H1 (cell line): Measurements from ENCODE around the gene OSBP2. TPM values are rescaled to one million over a fixed set of nuclear protein-coding genes. Genes with fewer than 3 reads are reported as not detected.

ENCODE experiments used
- CTCF ChIA-PET: fragments of 300-600 bp; sonication (Branson Sonifier 250); formaldehyde crosslinking; loops from one replicate; lab custom pipeline; 2021; ENCODE audit not compliant: partially characterized antibody; lab: Charles Lee
- POLR2A ChIA-PET: fragments of 300-600 bp; sonication (Branson Sonifier 250); formaldehyde crosslinking; loops from one replicate; lab custom pipeline; 2021; ENCODE audit warnings: inconsistent platforms; ENCODE audit not compliant: partially characterized antibody; lab: Charles Lee
- DNase-seq, 2 experiments: peaks; one replicate each; pipeline versions ENCODE4 v3.0.0 to v3.0.0-alpha.2; 2010 to 2022; ENCODE audit warnings: low spot score in 2 of 2, low read depth in 1 of 2, mixed read lengths in 1 of 2
- FAIRE-seq: peaks from 2 replicates; lab custom pipeline; 2011; peaks lifted over from hg19 to GRCh38; lab: Jason Lieb, UNC
- H2AFZ ChIP-seq: 2 replicates; pipeline ENCODE4 v1.8.1; 2012; ENCODE audit warnings: low read length, inconsistent platforms
- H2AK5ac ChIP-seq: 2 replicates; pipeline ENCODE4 v1.6.1; 2013; ENCODE audit warnings: low read depth, low read length
- H2BK120ac ChIP-seq: replicated peaks from 2 replicates; pipeline ENCODE3; 2013; ENCODE audit warnings: low read depth, low read length, inconsistent platforms
- H2BK12ac ChIP-seq: 2 replicates; pipeline ENCODE4 v1.6.1; 2013; ENCODE audit warnings: low read depth, low read length
- H2BK15ac ChIP-seq: 2 replicates; pipeline ENCODE4 v1.6.1; 2013; ENCODE audit warnings: low read length
- H2BK20ac ChIP-seq: 2 replicates; pipeline ENCODE4 v1.6.1; 2013; ENCODE audit warnings: low read length
- H2BK5ac ChIP-seq: 2 replicates; pipeline ENCODE4 v1.6.1; 2013; ENCODE audit warnings: low read depth, low read length
- H3K14ac ChIP-seq: 2 replicates; pipeline ENCODE4 v1.6.1; 2013; ENCODE audit warnings: inconsistent platforms; ENCODE audit not compliant: insufficient read length
- H3K18ac ChIP-seq: 2 replicates; pipeline ENCODE4 v1.6.1; 2013; ENCODE audit warnings: low read length; ENCODE audit errors: extremely low read depth
- H3K23ac ChIP-seq: 2 replicates; pipeline ENCODE4 v1.6.1; 2013; ENCODE audit warnings: inconsistent platforms; ENCODE audit not compliant: insufficient read length
- H3K23me2 ChIP-seq: 2 replicates; pipeline ENCODE4 v1.6.1; 2013; ENCODE audit warnings: low read depth, low read length
- H3K27ac ChIP-seq: 2 replicates; pipeline ENCODE4 v1.6.1; 2011; ENCODE audit warnings: low read depth, low read length, inconsistent platforms
- H3K27me3 ChIP-seq, 4 experiments: replicated peaks in 1 of 4; 1 replicate in 1 of 4; 2 replicates in 3 of 4; pipeline versions ENCODE4 v1.6.1 to v1.8.1; 2011 to 2013; ENCODE audit warnings: low read length in 3 of 4, mild to moderate bottlenecking in 3 of 4, inconsistent platforms in 2 of 4, mixed read lengths in 2 of 4, moderate library complexity in 1 of 4; ENCODE audit not compliant: control insufficient read depth in 3 of 4, insufficient read depth in 3 of 4; ENCODE audit errors: extremely low read depth in 1 of 4
- H3K36me3 ChIP-seq, 4 experiments: 2 replicates each; pipeline versions ENCODE4 v1.6.1 to v1.8.1; 2011 to 2013; ENCODE audit warnings: mild to moderate bottlenecking in 4 of 4, low read length in 3 of 4, moderate library complexity in 2 of 4, control low read depth in 1 of 4, inconsistent platforms in 1 of 4; ENCODE audit not compliant: insufficient read depth in 4 of 4, control insufficient read depth in 2 of 4
- H3K4ac ChIP-seq: replicated peaks from 2 replicates; pipeline ENCODE3; 2013; ENCODE audit warnings: low read length, low read depth, mixed read lengths, inconsistent platforms; ENCODE audit not compliant: insufficient read length
- H3K4me1 ChIP-seq, 4 experiments: replicated peaks in 1 of 4; 1 replicate in 1 of 4; 2 replicates in 3 of 4; pipeline versions ENCODE4 v1.6.1 to v1.8.1; 2011 to 2013; ENCODE audit warnings: low read length in 3 of 4, inconsistent platforms in 2 of 4, mixed read lengths in 1 of 4; ENCODE audit not compliant: insufficient read depth in 4 of 4, control insufficient read depth in 3 of 4
- H3K4me2 ChIP-seq, 2 experiments: 2 replicates each; pipeline versions ENCODE4 v1.6.1 to v1.8.1; 2011 to 2013; ENCODE audit warnings: low read depth in 2 of 2, low read length in 2 of 2, control low read depth in 1 of 2, inconsistent platforms in 1 of 2, mild to moderate bottlenecking in 1 of 2; ENCODE audit not compliant: insufficient read depth in 1 of 2
- H3K4me3 ChIP-seq, 4 experiments: fragments of 200-600, 300-600 bp in 1 of 4; sonication (generic), shearing (Covaris generic), sonication (Bioruptor Twin) in 1 of 4; 2 replicates each; pipeline versions ENCODE4 v1.5.1 to v1.8.1; 2011 to 2016; ENCODE audit warnings: low read length in 4 of 4, low read depth in 3 of 4, control low read depth in 2 of 4, inconsistent platforms in 2 of 4, mild to moderate bottlenecking in 2 of 4, mixed read lengths in 1 of 4, moderate library complexity in 1 of 4; ENCODE audit not compliant: insufficient read depth in 2 of 4; ENCODE audit errors: extremely low read depth in 1 of 4
- H3K56ac ChIP-seq: replicated peaks from 2 replicates; pipeline ENCODE3; 2013; ENCODE audit warnings: low read depth, mild to moderate bottlenecking, mixed read lengths, low read length, inconsistent platforms; ENCODE audit not compliant: insufficient read length
- H3K79me1 ChIP-seq: 2 replicates; pipeline ENCODE4 v1.6.1; 2013; ENCODE audit warnings: low read depth, low read length, control low read depth
- H3K79me2 ChIP-seq, 2 experiments: 2 replicates each; pipeline versions ENCODE4 v1.6.1 to v1.8.1; 2012 to 2013; ENCODE audit warnings: low read length in 2 of 2, mild to moderate bottlenecking in 2 of 2, inconsistent platforms in 1 of 2; ENCODE audit not compliant: insufficient read depth in 2 of 2, control insufficient read depth in 1 of 2
- H3K9ac ChIP-seq, 4 experiments: replicated peaks in 1 of 4; 1 replicate in 1 of 4; 2 replicates in 3 of 4; pipeline versions ENCODE4 v1.6.1 to v1.8.1; 2011 to 2013; ENCODE audit warnings: low read depth in 3 of 4, low read length in 3 of 4, control low read depth in 2 of 4, mild to moderate bottlenecking in 2 of 4, moderate library complexity in 2 of 4, inconsistent platforms in 1 of 4; ENCODE audit errors: extremely low read depth in 1 of 4
- H3K9me3 ChIP-seq, 2 experiments: 2 replicates each; pipeline versions ENCODE4 v1.6.1 to v1.8.1; 2012 to 2013; ENCODE audit warnings: mild to moderate bottlenecking in 2 of 2, moderate library complexity in 2 of 2, control low read depth in 1 of 2, inconsistent platforms in 1 of 2, low read depth in 1 of 2, low read length in 1 of 2, mixed read lengths in 1 of 2; ENCODE audit not compliant: insufficient read depth in 2 of 2
- H4K20me1 ChIP-seq, 2 experiments: replicated peaks in 1 of 2; 2 replicates each; pipeline versions ENCODE3 to v1.8.1; 2011 to 2013; ENCODE audit warnings: inconsistent platforms in 2 of 2, low read length in 2 of 2, mild to moderate bottlenecking in 1 of 2; ENCODE audit not compliant: insufficient read depth in 2 of 2, control insufficient read depth in 1 of 2
- H4K5ac ChIP-seq: 2 replicates; pipeline ENCODE4 v1.6.1; 2013; ENCODE audit warnings: low read length, low read depth, mixed read lengths, inconsistent platforms; ENCODE audit not compliant: insufficient read length
- H4K8ac ChIP-seq: 2 replicates; pipeline ENCODE4 v1.8.0; 2013; ENCODE audit warnings: mild to moderate bottlenecking, moderate library complexity, low read length, inconsistent platforms; ENCODE audit not compliant: insufficient read depth; ENCODE audit errors: extremely low read depth
- H4K91ac ChIP-seq: replicated peaks from 2 replicates; pipeline ENCODE3; 2013; ENCODE audit warnings: low read length, mixed read lengths, inconsistent platforms; ENCODE audit not compliant: insufficient read length
- CBX8 ChIP-seq: fragments of 300-800, 300-1000 bp; sonication (generic); IDR thresholded peaks from 2 replicates; pipeline ENCODE4 v1.7.1; 2016; ENCODE audit warnings: low read depth, low read length, borderline replicate concordance
- CHD1 ChIP-seq: IDR thresholded peaks from 2 replicates; pipeline ENCODE4 v1.6.1; 2012; ENCODE audit warnings: low read depth, low read length, improper control_type of control experiment
- SIX5 ChIP-seq: IDR thresholded peaks from 2 replicates; pipeline ENCODE4 v1.6.1; 2011; ENCODE audit warnings: mild to moderate bottlenecking, low read depth, low read length
- WGBS, 2 experiments: shearing (Covaris generic) in 1 of 2; methylation state at CpG; one replicate each; pipeline versions ENCODE4 v1.1.6 to v1.1.7; 2013 to 2015; ENCODE audit warnings: low lambda C conversion rate in 2 of 2, mixed read lengths in 2 of 2, inconsistent platforms in 1 of 2, low coverage in 1 of 2, missing lambda C conversion rate in 1 of 2; ENCODE audit not compliant: insufficient replicate concordance in 2 of 2, insufficient coverage in 1 of 2, insufficient read length in 1 of 2; ENCODE audit errors: extremely low coverage in 1 of 2, missing lambda C conversion rate in 1 of 2; 5-methylcytosine and 5-hydroxymethylcytosine counted together
- polyA plus RNA-seq, 7 experiments: library from polyadenylated mRNA; depleted of rRNA in 3 of 7; stranded (reverse) in 5 of 7; unstranded in 2 of 7; fragments of >200 nt in 5 of 7; fragments of 200-250 nt in 2 of 7; gene quantifications; 1 replicate in 5 of 7; 2 replicates in 1 of 7; 4 replicates in 1 of 7; pipeline versions ENCODE4 v1.2.1 to v1.2.3, GENCODE V29; 2011 to 2013; ENCODE audit warnings: missing spikeins in 2 of 7, mixed read lengths in 2 of 7
- total RNA-seq: library from RNA; stranded (reverse); fragmentation: NEBNext Ultra II Directional; extraction: Animal tissue kit (Norgen Biotek cat#: 25700); gene quantifications from 2 replicates; pipeline ENCODE4 v1.2.1, GENCODE V29; 2021

The OSBP2 gene
- total and polyA plus RNA-seq, 2 of the 8 experiments (the other 6 are each of a cell fraction or from before 2014, with no cell fraction given): 3.4 to 3.7 TPM

GRCh38 chr22:30923168-30923900 is 228.7 kb downstream of the OSBP2 start:
- Histone ChIP-seq H3K4me3 (no peak overlapping the region), H3K9me3 (no peaks in the 10 kb centered on the region), H3K27ac (no peak overlapping the region), H2BK15ac (no peak overlapping the region), H2BK120ac (no peak overlapping the region), H3K4ac (no peak overlapping the region), H2AK5ac (no peak overlapping the region), H3K18ac (no peak overlapping the region), H2BK12ac (no peak overlapping the region), H3K23ac (no peak overlapping the region), H2BK5ac (no peak overlapping the region), H4K5ac (no peak overlapping the region), H3K9ac (no peak overlapping the region), H4K8ac (no peak overlapping the region), H4K91ac (no peak overlapping the region), H3K36me3 (peaks cover 21 to 43% (median 35%) of the 10 kb centered on the region in 4 experiments), H2AFZ (no peak overlapping the region), H4K20me1 (peaks cover 0 to 2% of the 10 kb centered on the region in 2 experiments), H3K27me3 (no peaks in the 10 kb centered on the region), H3K4me1 (no peaks in the 10 kb centered on the region), H3K23me2 (no peaks in the 10 kb centered on the region), H3K14ac (no peak overlapping the region), H2BK20ac (no peak overlapping the region), H3K79me1 (no peaks in the 10 kb centered on the region), H3K56ac (no peak overlapping the region), H3K79me2 (no peaks in the 10 kb centered on the region), H3K4me2 (no peak overlapping the region)
- no peak for DNase-seq
- CTCF ChIA-PET: interaction anchor here (0.8 to 6.2 kb wide), 9 partner anchors 8 to 158 kb away, joined by 3 to 58 read pairs (median 4); no protein-coding TSS in a partner anchor
- FAIRE-seq: no peak
- POLR2A ChIA-PET: interaction anchor here (0.6 to 2.8 kb wide), 6 partner anchors 9 to 105 kb away, joined by 3 to 7 read pairs (median 4); partner anchors contain the start of gene MORC2
- TF ChIP-seq CBX8 (no peak), CHD1 (no peak), SIX5 (no peak)
- 96% methylated on average over 9 of the region's 9 CpGs; no CpG with 5 or more reads in 1 of the 2 experiments for WGBS, 2 experiments
